GM23338 (cell line): Measurements from ENCODE around the gene NAA15. TPM values are rescaled to one million over a fixed set of nuclear protein-coding genes. Genes with fewer than 3 reads are reported as not detected.

ENCODE experiments used
- ATAC-seq: fragments of 200-7000 bp; cut with Tn5 transposase; 3 replicates; pipeline ENCODE4 v1.9.1; 2020
- DNase-seq: peaks from one replicate; pipeline ENCODE4 v3.0.0-alpha.2; 2015; ENCODE audit warnings: low spot score
- H2AFZ ChIP-seq: fragments of 200-600 bp; sonication (generic); 2 replicates; pipeline ENCODE4 v1.8.0; 2016; ENCODE audit warnings: antibody characterized with exemption, mild to moderate bottlenecking, moderate library complexity
- H3F3A ChIP-seq: fragments of 200-600 bp; sonication (generic); replicated peaks from 2 replicates; pipeline ENCODE4 v1.8.0; 2017; ENCODE audit warnings: antibody characterized with exemption, mixed run types, low read depth
- H3K27ac ChIP-seq: fragments of 200-600 bp; sonication (generic); 2 replicates; pipeline ENCODE4 v1.6.1; 2016; ENCODE audit warnings: low read depth
- H3K27me3 ChIP-seq: fragments of 200-600 bp; sonication (generic); 2 replicates; pipeline ENCODE4 v1.8.0; 2016; ENCODE audit warnings: mild to moderate bottlenecking, mixed run types, moderate library complexity; ENCODE audit not compliant: insufficient read depth
- H3K36me3 ChIP-seq: fragments of 200-600 bp; sonication (generic); 2 replicates; pipeline ENCODE4 v1.8.0; 2016; ENCODE audit warnings: mild to moderate bottlenecking; ENCODE audit not compliant: insufficient read depth
- H3K4me1 ChIP-seq: fragments of 200-600 bp; sonication (generic); 2 replicates; pipeline ENCODE4 v1.8.0; 2016; ENCODE audit warnings: mild to moderate bottlenecking, moderate library complexity; ENCODE audit not compliant: insufficient read depth
- H3K4me2 ChIP-seq: fragments of 200-600 bp; sonication (generic); 2 replicates; pipeline ENCODE4 v1.7.1; 2017; ENCODE audit warnings: mixed run types
- H3K4me3 ChIP-seq: fragments of 200-600 bp; sonication (generic); 2 replicates; pipeline ENCODE4 v1.6.1; 2016; ENCODE audit warnings: mixed run types
- H3K79me2 ChIP-seq: fragments of 200-600 bp; sonication (generic); replicated peaks from 2 replicates; pipeline ENCODE4 v1.8.0; 2017; ENCODE audit warnings: mild to moderate bottlenecking; ENCODE audit not compliant: insufficient read depth
- H3K9me2 ChIP-seq: fragments of 200-600 bp; sonication (generic); 2 replicates; pipeline ENCODE4 v1.8.0; 2017; ENCODE audit not compliant: insufficient read depth
- H4K20me1 ChIP-seq: fragments of 200-600 bp; sonication (generic); replicated peaks from 2 replicates; pipeline ENCODE4 v1.8.0; 2017; ENCODE audit warnings: mild to moderate bottlenecking; ENCODE audit not compliant: insufficient read depth
- H3K27ac Mint-ChIP-seq: 2 replicates; pipeline ENCODE4 v1.8.0; 2020; ENCODE audit warnings: inconsistent platforms, mild to moderate bottlenecking, moderate library complexity, mixed read lengths
- H3K27me3 Mint-ChIP-seq: 3 replicates; pipeline ENCODE4 v1.8.0; 2022; ENCODE audit warnings: low read depth, mild to moderate bottlenecking, moderate library complexity, mixed read lengths, inconsistent platforms; ENCODE audit not compliant: insufficient read depth, poor library complexity
- H3K36me3 Mint-ChIP-seq: 3 replicates; pipeline ENCODE4 v1.8.0; 2021; ENCODE audit warnings: low read depth, mild to moderate bottlenecking, inconsistent platforms, moderate library complexity, mixed read lengths
- H3K4me1 Mint-ChIP-seq: 3 replicates; pipeline ENCODE4 v1.8.0; 2020; ENCODE audit warnings: mild to moderate bottlenecking, inconsistent platforms, mixed read lengths
- H3K4me3 Mint-ChIP-seq: 3 replicates; pipeline ENCODE4 v1.8.0; 2021; ENCODE audit warnings: moderate library complexity, mild to moderate bottlenecking, inconsistent platforms, mixed read lengths
- H3K9me3 Mint-ChIP-seq: 3 replicates; pipeline ENCODE4 v1.8.0; 2020; ENCODE audit warnings: moderate library complexity, mild to moderate bottlenecking, inconsistent platforms, mixed read lengths
- CREB1 ChIP-seq: fragments of 250-450 bp; sonication (Bioruptor Pico); IDR thresholded peaks from 2 replicates; pipeline ENCODE4 v1.5.0; 2020; ENCODE audit warnings: low read depth, mild to moderate bottlenecking, moderate library complexity
- CTCF ChIP-seq, 2 experiments: fragments of 200-600 bp in 1 of 2; sonication (generic) in 1 of 2; conservative IDR thresholded peaks; 2 replicates each; pipeline versions ENCODE4 v1.5.1 to v1.6.1; 2016 to 2017; ENCODE audit warnings: antibody characterized with exemption in 2 of 2, low read depth in 2 of 2, mild to moderate bottlenecking in 2 of 2, moderate library complexity in 1 of 2
- EZH2 ChIP-seq: fragments of 200-600 bp; sonication (generic); IDR thresholded peaks from one replicate; pipeline ENCODE4 v1.8.0; 2017; ENCODE audit warnings: antibody characterized with exemption, mild to moderate bottlenecking, low read depth; ENCODE audit not compliant: unreplicated experiment
- EZH2phosphoT487 ChIP-seq: fragments of 200-600 bp; sonication (generic); IDR thresholded peaks from one replicate; pipeline ENCODE4 v1.8.1; 2018; ENCODE audit warnings: antibody characterized with exemption; ENCODE audit not compliant: unreplicated experiment
- JUNB ChIP-seq: IDR thresholded peaks from one replicate; pipeline ENCODE4 v1.6.1; 2016; ENCODE audit warnings: antibody characterized with exemption; ENCODE audit not compliant: unreplicated experiment
- NANOG ChIP-seq: IDR thresholded peaks from 2 replicates; pipeline ENCODE4 v1.6.1; 2016; ENCODE audit warnings: antibody characterized with exemption, borderline replicate concordance
- POLR2AphosphoS5 ChIP-seq: IDR thresholded peaks from 2 replicates; pipeline ENCODE4 v1.6.1; 2016; ENCODE audit warnings: antibody characterized with exemption, low read depth
- STAT1 ChIP-seq: IDR thresholded peaks from one replicate; pipeline ENCODE4 v1.6.1; 2016; ENCODE audit warnings: antibody characterized with exemption; ENCODE audit not compliant: unreplicated experiment
- ZNF114 ChIP-seq: fragments of 250-450 bp; sonication (Bioruptor Pico); IDR thresholded peaks from 2 replicates; pipeline ENCODE4 v1.5.0; 2020; ENCODE audit warnings: mild to moderate bottlenecking, moderate library complexity
- ZNF331 ChIP-seq: fragments of 250-450 bp; sonication (Bioruptor Pico); IDR thresholded peaks from 2 replicates; pipeline ENCODE4 v1.5.0; 2020; ENCODE audit warnings: low read depth, mild to moderate bottlenecking, moderate library complexity
- polyA plus RNA-seq: library from polyadenylated mRNA; unstranded; fragments of >200 nt; fragmentation: Nextera tagmentation; extraction: Ambion mirVana; gene quantifications from 2 replicates; pipeline ENCODE4 v1.2.1, GENCODE V29; 2016
- total RNA-seq: library from RNA; depleted of rRNA; stranded (reverse); fragments of >200 nt; shearing (Covaris generic); gene quantifications from 2 replicates; pipeline ENCODE4 v1.2.3, GENCODE V29; 2014
- TF ChIP-seq, protein P1 (sequence below): IDR thresholded peaks from 2 replicates; pipeline ENCODE4 v1.6.1; 2016; ENCODE audit warnings: antibody characterized with exemption
- TF ChIP-seq, protein P2 (sequence below): fragments of 250-450 bp; sonication (Bioruptor Pico); IDR thresholded peaks from 2 replicates; pipeline ENCODE4 v1.5.0; 2020; ENCODE audit warnings: mild to moderate bottlenecking, moderate library complexity
- TF ChIP-seq, protein P3 (sequence below): IDR thresholded peaks from one replicate; pipeline ENCODE4 v1.6.1; 2018; ENCODE audit warnings: antibody characterized with exemption; ENCODE audit not compliant: unreplicated experiment

NAA15 gene
- total and polyA plus RNA-seq, 2 experiments from 2014 or later: 80.1 to 101 TPM

GRCh38 chr4:139331185-139331584, 29.9 kb downstream of the NAA15 start:
- Histone ChIP-seq H3K4me3 (no peak overlapping the region), H3K4me1 (peaks cover 13% of the 10 kb centered on the region; the same call in 1 of the 2 replicates), H2AFZ (no peak overlapping the region), H3F3A (no peaks in the 10 kb centered on the region), H3K9me2 (no peaks in the 10 kb centered on the region), H3K27me3 (no peaks in the 10 kb centered on the region), H3K36me3 (no peaks in the 10 kb centered on the region), H3K27ac (no peak overlapping the region), H4K20me1 (peaks cover 42% of the 10 kb centered on the region), H3K4me2 (no peak overlapping the region), H3K79me2 (peaks cover 100% of the 10 kb centered on the region)
- Mint-ChIP-seq H3K9me3 (peaks cover 3% of the 10 kb centered on the region; the same call in 2 of the 3 replicates), H3K27ac (no peak overlapping the region), H3K4me3 (no peak overlapping the region), H3K36me3 (peaks cover 54% of the 10 kb centered on the region), H3K4me1 (peaks cover 16% of the 10 kb centered on the region), H3K27me3 (no peaks in the 10 kb centered on the region)
- DNase-seq: no peak
- ATAC-seq: no peak
- TF ChIP-seq JUNB (no peak), CREB1 (CRISPR knock-in tag) (no peak), ZNF114 (no peak), CTCF (conservative IDR thresholded peaks at IDR 0.05; ENCODE audit: low read depth in 2 of 2) (no peak), EZH2 (no peak), ZNF331 (CRISPR knock-in tag) (no peak), POLR2AphosphoS5 (no peak), EZH2phosphoT487 (no peak), STAT1 (no peak), NANOG (no peak)
- TF ChIP-seq, protein P1, sequence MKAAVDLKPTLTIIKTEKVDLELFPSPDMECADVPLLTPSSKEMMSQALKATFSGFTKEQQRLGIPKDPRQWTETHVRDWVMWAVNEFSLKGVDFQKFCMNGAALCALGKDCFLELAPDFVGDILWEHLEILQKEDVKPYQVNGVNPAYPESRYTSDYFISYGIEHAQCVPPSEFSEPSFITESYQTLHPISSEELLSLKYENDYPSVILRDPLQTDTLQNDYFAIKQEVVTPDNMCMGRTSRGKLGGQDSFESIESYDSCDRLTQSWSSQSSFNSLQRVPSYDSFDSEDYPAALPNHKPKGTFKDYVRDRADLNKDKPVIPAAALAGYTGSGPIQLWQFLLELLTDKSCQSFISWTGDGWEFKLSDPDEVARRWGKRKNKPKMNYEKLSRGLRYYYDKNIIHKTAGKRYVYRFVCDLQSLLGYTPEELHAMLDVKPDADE: no peak
- TF ChIP-seq, protein P2, sequence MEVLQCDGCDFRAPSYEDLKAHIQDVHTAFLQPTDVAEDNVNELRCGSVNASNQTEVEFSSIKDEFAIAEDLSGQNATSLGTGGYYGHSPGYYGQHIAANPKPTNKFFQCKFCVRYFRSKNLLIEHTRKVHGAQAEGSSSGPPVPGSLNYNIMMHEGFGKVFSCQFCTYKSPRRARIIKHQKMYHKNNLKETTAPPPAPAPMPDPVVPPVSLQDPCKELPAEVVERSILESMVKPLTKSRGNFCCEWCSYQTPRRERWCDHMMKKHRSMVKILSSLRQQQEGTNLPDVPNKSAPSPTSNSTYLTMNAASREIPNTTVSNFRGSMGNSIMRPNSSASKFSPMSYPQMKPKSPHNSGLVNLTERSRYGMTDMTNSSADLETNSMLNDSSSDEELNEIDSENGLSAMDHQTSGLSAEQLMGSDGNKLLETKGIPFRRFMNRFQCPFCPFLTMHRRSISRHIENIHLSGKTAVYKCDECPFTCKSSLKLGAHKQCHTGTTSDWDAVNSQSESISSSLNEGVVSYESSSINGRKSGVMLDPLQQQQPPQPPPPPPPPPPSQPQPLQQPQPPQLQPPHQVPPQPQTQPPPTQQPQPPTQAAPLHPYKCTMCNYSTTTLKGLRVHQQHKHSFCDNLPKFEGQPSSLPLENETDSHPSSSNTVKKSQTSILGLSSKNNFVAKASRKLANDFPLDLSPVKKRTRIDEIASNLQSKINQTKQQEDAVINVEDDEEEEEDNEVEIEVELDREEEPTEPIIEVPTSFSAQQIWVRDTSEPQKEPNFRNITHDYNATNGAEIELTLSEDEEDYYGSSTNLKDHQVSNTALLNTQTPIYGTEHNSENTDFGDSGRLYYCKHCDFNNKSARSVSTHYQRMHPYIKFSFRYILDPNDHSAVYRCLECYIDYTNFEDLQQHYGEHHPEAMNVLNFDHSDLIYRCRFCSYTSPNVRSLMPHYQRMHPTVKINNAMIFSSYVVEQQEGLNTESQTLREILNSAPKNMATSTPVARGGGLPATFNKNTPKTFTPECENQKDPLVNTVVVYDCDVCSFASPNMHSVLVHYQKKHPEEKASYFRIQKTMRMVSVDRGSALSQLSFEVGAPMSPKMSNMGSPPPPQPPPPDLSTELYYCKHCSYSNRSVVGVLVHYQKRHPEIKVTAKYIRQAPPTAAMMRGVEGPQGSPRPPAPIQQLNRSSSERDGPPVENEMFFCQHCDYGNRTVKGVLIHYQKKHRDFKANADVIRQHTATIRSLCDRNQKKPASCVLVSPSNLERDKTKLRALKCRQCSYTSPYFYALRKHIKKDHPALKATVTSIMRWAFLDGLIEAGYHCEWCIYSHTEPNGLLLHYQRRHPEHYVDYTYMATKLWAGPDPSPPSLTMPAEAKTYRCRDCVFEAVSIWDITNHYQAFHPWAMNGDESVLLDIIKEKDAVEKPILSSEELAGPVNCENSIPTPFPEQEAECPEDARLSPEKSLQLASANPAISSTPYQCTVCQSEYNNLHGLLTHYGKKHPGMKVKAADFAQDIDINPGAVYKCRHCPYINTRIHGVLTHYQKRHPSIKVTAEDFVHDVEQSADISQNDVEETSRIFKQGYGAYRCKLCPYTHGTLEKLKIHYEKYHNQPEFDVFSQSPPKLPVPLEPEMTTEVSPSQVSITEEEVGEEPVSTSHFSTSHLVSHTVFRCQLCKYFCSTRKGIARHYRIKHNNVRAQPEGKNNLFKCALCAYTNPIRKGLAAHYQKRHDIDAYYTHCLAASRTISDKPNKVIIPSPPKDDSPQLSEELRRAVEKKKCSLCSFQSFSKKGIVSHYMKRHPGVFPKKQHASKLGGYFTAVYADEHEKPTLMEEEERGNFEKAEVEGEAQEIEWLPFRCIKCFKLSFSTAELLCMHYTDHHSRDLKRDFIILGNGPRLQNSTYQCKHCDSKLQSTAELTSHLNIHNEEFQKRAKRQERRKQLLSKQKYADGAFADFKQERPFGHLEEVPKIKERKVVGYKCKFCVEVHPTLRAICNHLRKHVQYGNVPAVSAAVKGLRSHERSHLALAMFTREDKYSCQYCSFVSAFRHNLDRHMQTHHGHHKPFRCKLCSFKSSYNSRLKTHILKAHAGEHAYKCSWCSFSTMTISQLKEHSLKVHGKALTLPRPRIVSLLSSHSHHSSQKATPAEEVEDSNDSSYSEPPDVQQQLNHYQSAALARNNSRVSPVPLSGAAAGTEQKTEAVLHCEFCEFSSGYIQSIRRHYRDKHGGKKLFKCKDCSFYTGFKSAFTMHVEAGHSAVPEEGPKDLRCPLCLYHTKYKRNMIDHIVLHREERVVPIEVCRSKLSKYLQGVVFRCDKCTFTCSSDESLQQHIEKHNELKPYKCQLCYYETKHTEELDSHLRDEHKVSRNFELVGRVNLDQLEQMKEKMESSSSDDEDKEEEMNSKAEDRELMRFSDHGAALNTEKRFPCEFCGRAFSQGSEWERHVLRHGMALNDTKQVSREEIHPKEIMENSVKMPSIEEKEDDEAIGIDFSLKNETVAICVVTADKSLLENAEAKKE (CRISPR knock-in tag): no peak
- TF ChIP-seq, protein P3, sequence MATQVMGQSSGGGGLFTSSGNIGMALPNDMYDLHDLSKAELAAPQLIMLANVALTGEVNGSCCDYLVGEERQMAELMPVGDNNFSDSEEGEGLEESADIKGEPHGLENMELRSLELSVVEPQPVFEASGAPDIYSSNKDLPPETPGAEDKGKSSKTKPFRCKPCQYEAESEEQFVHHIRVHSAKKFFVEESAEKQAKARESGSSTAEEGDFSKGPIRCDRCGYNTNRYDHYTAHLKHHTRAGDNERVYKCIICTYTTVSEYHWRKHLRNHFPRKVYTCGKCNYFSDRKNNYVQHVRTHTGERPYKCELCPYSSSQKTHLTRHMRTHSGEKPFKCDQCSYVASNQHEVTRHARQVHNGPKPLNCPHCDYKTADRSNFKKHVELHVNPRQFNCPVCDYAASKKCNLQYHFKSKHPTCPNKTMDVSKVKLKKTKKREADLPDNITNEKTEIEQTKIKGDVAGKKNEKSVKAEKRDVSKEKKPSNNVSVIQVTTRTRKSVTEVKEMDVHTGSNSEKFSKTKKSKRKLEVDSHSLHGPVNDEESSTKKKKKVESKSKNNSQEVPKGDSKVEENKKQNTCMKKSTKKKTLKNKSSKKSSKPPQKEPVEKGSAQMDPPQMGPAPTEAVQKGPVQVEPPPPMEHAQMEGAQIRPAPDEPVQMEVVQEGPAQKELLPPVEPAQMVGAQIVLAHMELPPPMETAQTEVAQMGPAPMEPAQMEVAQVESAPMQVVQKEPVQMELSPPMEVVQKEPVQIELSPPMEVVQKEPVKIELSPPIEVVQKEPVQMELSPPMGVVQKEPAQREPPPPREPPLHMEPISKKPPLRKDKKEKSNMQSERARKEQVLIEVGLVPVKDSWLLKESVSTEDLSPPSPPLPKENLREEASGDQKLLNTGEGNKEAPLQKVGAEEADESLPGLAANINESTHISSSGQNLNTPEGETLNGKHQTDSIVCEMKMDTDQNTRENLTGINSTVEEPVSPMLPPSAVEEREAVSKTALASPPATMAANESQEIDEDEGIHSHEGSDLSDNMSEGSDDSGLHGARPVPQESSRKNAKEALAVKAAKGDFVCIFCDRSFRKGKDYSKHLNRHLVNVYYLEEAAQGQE: no peak
